ENCODE measurements around the gene ASPN.
"Not testable (repeated sequence)": the region's sequence is repeated elsewhere in the genome, so short reads cannot be mapped to it uniquely, and the experiment has no call there.

ASPN gene

DNA sequence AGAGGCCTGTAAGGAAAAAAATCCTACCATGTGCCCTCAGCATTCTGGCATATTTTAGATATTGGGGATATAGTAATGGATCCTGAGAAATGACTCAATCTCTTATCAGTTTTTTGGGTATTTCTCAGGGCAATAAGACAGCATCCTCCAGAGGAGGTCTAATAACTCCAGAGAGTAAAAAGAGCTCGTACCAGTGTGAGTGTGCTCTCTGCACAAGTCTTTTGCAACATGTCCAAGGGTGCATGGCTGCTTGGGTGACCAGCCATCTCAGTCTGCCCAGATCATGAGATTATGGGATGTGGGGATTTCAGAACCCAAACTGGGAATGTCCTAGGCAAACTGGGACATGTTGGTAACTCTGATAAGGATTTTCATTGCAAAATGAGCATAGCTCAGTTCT is 15.3 kb downstream of the ASPN start:
- DNase-seq = no peak

DNA sequence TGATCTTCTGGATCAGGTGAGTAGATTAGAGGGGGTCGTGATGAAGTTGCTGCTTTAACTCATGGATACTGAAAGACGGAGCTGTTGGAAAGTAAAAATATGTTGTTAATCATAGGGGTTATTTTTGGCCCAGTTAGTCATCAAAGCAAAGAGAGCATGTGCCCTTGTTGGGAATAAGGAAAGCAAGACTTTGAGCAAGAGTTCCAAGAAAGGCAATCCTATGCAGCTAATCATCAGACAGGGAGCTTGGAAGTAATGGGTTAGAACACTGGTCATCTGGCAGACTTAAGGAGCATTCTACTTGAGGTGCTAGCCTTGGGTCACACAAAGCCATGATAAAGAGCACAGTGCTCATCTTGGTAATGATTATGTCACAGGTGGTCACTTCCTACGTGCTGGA is 18.3 kb downstream of the ASPN start:
- no peak for DNase-seq

DNA sequence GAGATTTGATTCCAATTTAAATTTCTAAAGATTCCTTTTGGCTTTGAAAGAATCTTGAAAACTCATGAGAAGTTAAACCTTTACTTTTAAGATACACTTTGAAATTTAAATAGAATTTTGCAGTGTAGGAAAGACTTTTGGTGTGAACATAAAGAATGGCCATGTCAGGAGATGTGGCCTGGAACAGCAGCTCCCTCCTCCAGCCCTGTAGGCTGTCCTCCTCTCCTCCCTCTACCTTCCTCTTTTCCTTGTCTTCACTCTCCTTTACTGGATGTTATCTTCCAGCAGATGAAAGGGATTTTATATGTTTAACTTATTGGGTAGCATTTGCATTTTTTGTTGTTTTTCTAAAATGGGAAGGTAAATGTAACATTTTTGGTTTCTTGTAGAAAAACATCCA is 18.9 kb downstream of the ASPN start:
- DNase-seq = no peak

DNA sequence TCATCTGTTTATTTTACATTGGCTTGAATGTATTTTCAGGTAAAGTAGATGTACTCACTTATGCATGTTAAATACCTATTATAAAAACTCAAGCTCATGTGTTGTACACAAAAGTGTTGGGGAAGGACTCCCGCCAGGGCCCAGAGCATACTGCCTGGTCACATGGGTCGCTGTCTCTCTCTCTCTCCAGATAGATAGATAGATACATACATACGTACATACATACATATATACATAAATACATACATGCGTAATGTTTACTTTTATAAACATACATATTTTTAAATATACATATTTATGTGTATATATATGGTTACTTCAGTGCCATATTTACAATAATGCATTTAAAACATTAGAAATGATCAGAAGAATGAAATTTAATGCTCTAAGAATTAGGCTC is 24.7 kb downstream of the ASPN start:
- DNase-seq = no peak

GRCh38 chr9:92455217-92455616 is 27.1 kb downstream of the ASPN start:
- no peak for DNase-seq

DNA sequence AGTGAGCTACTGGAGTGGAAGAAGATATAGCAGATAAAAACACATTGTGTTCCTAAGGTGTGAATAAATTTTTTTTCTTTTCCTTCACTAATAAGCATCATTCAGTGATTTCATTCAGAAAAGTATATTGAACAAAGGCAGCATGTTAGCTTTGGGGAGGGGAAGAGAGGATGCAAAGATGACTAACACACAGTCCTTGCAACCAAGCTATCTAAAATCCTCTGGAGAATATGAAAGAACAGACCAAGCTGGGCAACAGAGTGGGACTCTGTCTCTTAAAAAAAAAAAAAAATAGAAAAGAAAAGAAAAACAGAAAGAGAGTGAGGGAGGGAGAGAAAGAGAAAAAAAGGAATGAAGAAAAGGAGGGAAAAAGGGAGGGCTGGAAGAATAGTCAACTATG is 35.8 kb downstream of the ASPN start:
- DNase-seq = no peak

GRCh38 chr9:92444841-92445240 is 37.5 kb downstream of the ASPN start:
- no peak for DNase-seq

DNA sequence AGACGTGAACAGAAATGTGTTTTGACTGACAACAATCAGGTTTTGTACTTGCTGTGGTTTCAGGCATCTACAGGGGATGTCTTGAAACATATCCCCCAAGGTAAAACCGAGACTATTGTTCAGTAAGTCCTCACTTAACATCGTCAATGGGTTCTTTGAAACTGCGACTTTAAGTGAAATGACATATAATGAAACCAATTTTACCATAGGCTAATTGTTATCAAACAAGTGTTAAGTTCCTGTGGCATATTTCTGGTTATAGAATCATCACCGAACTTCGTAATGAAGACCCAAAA is 41.6 kb downstream of the ASPN start:
- no peak for DNase-seq

DNA sequence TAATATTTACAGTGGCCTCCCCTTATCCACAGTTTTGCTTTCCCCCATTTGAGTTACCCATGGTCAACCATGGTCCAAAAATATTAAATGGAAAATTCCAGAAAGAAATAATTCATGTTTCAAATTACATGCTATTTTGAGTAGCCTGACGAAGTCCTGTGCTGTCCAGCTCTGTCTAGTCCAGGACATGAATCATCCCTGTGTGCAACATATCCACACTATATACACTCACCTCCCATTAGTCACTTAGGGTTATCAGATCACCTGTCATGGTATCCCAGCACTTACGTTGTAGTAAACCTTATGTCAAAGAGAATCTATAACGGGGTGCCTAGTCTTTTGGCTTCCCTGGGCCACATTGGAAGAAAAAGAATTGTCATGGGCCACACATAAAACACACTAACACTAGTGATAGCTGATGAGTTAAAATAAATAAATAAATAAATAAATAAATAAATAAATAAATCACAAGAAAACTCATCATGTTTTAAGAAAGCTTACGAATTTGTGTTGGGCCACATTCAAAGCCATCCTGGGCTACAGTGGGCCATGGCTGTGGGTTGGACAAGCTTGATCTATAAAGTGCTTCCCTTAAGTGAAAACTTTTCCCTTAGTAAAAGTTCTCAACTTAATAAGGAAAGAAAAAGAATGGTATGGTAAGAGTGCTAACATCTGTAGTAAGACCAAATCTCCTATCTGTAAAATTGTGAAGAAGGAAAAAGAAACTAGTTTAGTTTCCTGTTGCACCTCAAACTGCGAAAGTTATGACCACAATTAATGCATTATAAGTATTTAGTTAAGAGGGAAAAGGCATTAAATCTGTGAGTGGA is 42.2 kb downstream of the ASPN start:
- no peak for DNase-seq

DNA sequence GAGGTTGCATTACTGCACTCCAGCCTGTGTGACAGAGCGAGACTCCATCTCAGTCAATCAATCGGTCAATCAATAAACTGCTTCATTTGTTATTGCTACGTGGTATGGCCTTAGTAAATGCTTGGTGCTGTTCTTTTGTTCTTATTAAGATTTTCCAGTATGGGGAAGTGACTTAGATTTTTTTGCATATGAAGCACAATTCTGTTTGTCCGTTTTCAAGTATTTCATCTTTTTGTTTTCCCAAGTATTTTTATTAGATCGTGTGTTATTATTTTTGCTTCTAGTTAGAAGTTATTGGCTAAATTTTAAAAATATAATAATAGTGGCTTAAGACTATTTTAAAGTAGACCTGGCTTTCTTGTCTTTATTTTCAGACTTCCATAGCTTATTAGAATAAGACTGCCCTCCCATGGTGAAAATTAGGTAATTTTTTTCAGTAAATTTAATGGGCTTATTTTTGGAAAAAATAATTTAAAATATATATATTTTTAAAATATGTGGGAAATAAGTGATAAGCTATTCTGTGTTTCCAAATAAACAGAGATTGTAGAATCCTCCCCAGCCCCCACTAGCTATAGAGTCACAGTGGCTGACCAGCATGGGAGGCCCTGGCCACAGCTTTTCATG is 43.3 kb downstream of the ASPN start:
- no peak for DNase-seq

DNA sequence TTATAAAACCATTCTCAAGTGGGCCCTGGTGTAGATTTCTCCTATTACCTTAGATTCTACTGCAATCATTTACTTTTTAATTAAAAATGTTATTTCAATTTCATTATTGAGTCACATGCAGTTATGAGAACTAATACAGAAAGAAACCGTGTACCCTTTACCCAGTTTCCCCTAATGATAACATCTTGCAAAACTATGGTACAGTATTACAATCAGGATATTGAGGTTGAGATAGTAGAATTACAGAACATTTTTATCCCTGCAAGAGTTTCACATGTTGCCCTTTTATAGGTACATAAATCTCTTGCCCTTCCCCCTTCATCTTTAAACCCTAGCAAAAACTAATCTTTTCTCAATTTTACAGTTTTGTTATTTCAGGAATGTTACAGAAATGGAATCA is 47.0 kb downstream of the ASPN start:
- DNase-seq = no peak

GRCh38 chr9:92432972-92433548 is 49.2 kb downstream of the ASPN start:
- no peak for DNase-seq

- no peak for DNase-seq
Measured at GRCh38 chr9:92432350-92432749, 50.0 kb downstream of the ASPN start.

- DNase-seq = no peak
Measured at GRCh38 chr9:92429836-92430235, 52.5 kb downstream of the ASPN start.

DNA sequence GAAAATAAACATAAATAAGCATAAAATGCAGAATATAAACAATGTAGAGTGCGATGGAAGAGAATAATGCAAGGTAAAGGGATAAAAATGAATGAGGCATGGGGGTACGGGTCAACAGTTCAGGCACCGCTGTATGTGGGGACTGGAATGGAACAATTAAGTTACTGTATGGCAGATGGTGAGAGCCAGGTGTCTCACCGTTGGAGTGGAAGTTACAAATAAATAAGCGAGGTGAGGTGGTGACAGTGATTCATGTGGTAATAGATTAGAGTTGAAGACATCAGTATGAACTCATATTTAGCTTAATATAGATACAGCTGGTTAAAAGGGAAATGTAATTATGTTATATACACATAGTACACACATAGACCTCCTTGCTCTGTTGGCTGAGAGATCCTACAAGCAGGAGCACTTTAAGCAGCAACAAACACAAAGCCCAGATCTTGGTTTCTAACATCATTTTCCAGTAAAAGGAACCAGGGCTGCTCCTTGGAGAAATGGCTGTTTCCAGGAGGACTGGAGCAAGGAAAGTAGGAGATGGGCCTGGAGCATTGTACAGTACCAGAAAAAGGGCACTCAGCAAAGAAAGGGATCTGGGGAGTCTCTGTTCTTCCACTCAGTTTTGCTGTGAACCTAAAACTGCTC is 55.7 kb downstream of the ASPN start:
- DNase-seq = no peak

DNA sequence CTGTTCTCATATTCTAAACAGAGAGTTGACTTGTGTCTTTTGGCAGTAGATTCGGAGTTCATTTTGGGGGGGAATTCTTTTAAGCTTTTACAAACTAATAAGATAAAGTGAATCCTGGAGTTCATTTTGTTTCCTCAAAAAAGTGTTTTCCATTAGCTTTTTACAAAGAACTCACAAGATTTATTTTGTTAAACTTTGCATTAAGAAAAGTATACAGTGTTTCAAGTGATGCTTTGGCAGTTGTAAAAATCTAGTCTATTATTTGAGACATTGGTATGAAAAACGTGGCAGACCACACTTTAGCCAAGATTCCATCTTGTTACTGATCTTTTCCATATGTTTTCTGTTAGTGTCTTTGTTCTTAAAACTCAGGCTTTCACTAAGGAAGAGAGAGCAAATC is 56.8 kb downstream of the ASPN start:
- DNase-seq = no peak

DNA sequence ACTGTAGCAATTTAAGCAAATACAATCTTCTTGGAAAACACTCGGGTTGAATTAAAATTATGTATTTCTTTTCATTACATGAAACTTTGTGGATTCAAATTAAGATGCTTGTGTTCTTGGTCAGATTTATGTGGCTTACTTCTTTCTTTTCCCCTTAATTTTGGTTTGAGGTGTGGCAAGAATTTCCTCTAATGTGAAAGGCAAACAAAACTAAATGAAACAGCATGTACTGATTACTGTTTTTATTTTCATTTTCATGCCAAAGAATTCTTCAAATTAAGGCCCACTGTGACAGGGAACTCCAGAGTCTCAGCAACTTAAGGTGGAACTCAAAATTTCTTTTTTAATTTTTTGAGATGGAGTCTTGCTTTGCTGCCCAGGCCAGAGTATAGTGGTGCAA is 58.0 kb downstream of the ASPN start, which contains the start of gene OMD:
Gene OMD (minus strand): TSS at position 132 of the 400 bp plus-strand sequence. CDS start 6,913 bp downstream, outside the sequence.
- DNase-seq = no peak

GRCh38 chr9:92423612-92424011 is 58.7 kb downstream of the ASPN start:
- DNase-seq = no peak

DNA sequence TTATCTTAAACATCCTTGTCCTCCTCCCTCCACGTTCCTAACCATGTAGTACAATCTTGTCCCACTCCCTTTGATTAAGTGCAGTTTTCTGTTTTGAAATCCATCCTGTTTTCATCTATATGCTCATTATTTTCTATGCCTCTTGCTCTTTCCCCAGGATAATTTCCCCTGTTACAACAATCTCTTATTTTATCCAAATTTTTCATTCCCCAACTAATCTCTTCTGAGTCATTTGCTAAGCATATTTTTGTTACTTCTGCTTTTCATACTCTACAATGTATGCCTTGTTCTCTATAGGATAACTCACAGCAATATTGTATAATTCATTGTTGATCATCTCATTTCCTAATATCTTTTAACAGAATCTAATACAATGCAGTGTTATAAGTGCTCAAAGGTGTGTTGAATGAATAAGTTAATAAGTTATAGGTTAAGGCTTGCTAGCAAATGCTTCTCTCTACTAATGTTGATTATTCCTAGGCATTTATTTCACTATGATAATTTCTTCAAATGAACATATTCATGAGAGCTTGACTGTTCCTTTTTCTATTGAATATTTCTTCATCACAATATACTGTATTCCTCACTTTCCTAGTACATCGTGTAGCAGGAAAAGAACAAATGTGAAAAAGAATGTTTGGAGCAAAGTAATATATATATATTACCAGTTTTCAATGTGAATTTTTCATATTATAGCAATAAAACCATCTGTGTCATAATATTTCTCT is 59.5 kb downstream of the ASPN start:
- DNase-seq = no peak

- DNase-seq = no peak
Measured at GRCh38 chr9:92414566-92414965, 67.7 kb downstream of the ASPN start.

DNA sequence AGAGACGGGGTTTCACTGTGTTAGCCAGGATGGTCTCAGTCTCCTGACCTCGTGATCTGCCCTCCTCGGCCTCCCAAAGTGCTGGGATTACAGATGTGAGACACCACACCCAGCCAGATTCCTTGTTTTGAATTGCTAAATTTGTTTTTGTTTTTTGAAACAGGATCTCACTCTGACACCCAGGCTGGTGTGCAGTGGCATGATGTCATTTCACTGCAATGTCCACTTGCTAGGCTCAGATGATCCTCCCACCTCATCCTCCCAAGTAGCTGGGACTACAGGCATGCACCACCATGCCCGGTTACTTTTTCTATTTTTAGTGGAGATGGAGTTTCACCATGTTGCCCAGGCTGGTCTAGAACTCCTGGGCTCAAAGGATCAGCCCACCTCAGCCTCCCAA is 71.1 kb downstream of the ASPN start:
- DNase-seq = not testable (repeated sequence)

GRCh38 chr9:92408747-92409478 is 73.4 kb downstream of the ASPN start:
- DNase-seq = no peak

DNA sequence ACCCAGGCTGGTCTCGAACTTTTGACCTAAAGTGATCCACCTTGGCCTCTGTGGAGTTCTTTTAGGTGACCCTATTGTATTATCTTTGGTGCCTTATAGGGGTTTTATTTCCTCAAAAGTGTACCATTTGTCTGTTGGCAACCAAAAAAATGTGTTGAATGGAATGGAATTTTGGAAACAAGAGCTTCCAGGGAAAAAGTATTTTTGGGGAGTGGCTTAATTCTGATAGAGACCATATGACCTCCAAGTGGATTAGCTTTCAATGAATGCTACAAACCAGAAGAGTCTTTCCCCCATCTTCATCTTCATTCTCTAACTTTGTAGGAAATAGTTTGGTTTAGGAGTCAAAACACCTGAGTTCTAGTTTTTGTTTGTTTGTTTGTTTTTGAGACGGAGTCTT is 74.5 kb downstream of the ASPN start:
- DNase-seq = no peak
